NK-92 (cell line): ENCODE data around the gene TUFT1.
"Not testable (repeated sequence)": the region's sequence is repeated elsewhere in the genome, so short reads cannot be mapped to it uniquely, and the experiment has no call there.

Experiments used
- DNase-seq: peaks from one replicate; lab custom pipeline; 2025; ENCODE audit not compliant: unreplicated experiment; lab: John Stamatoyannopoulos, UW

Gene TUFT1

GRCh38 chr1:151578941-151579340 is 38.8 kb downstream of the TUFT1 start:
- no peak for DNase-seq

- DNase-seq, result no peak
Measured at GRCh38 chr1:151579436-151580225, 39.5 kb downstream of the TUFT1 start.

GRCh38 chr1:151581451-151581850 is 41.3 kb downstream of the TUFT1 start:
- DNase-seq, result no peak

GRCh38 chr1:151581921-151582320 is 41.8 kb downstream of the TUFT1 start:
- DNase-seq, result no peak

- no peak for DNase-seq
Measured at GRCh38 chr1:151583796-151584195, 43.7 kb downstream of the TUFT1 start.

- DNase-seq, result no peak
Measured at GRCh38 chr1:151584278-151584677, 44.2 kb downstream of the TUFT1 start.

GRCh38 chr1:151584780-151585179 is 44.7 kb downstream of the TUFT1 start:
- no peak for DNase-seq

GRCh38 chr1:151585622-151586021 is 45.5 kb downstream of the TUFT1 start:
- DNase-seq, result no peak

- DNase-seq, result no peak
Measured at GRCh38 chr1:151590961-151591360, 50.9 kb downstream of the TUFT1 start.

- DNase-seq, result no peak
Measured at GRCh38 chr1:151593730-151594129, 53.6 kb downstream of the TUFT1 start.

- DNase-seq, result no peak
Measured at GRCh38 chr1:151594143-151594625, 54.1 kb downstream of the TUFT1 start.

GRCh38 chr1:151596166-151596953 is 56.3 kb downstream of the TUFT1 start:
- no peak for DNase-seq

GRCh38 chr1:151602550-151602949 is 62.4 kb downstream of the TUFT1 start:
- not testable (repeated sequence) for DNase-seq

- DNase-seq, result no peak
Measured at GRCh38 chr1:151604291-151604690, 64.2 kb downstream of the TUFT1 start.

GRCh38 chr1:151606384-151606783 is 66.3 kb downstream of the TUFT1 start:
- no peak for DNase-seq

- no peak for DNase-seq
Measured at GRCh38 chr1:151606857-151607256, 66.7 kb downstream of the TUFT1 start.

GRCh38 chr1:151610142-151610541 is 70.0 kb downstream of the TUFT1 start:
- DNase-seq, result no peak

GRCh38 chr1:151611288-151611790 is 71.2 kb downstream of the TUFT1 start:
- no peak for DNase-seq

- DNase-seq, result peak; percentile 14
Measured at GRCh38 chr1:151611832-151612500, 71.9 kb downstream of the TUFT1 start, which contains the start of gene SNX27. TSS of gene SNX27 (plus strand) at chr1:151612050. CDS start at chr1:151612202, 152 bp downstream.

- no peak for DNase-seq
Measured at GRCh38 chr1:151612501-151613281, 72.6 kb downstream of the TUFT1 start.
